Peyer's patch (tissue), 4 donors: Measurements from ENCODE around the gene UNC5B.

ENCODE experiments used
- POLR2A ChIP-seq, 2 donors: fragments of 450-650 bp; IDR thresholded peaks; one replicate each; pipeline ENCODE4 v1.5.1; 2017; ENCODE audit warnings: antibody characterized with exemption in 2 of 2, mild to moderate bottlenecking in 2 of 2, moderate library complexity in 2 of 2
- TF ChIP-seq, protein P1 (sequence below), 6 experiments: fragments of 450-650 bp in 4 of 6; fragments of 200-600 bp in 2 of 6; sonication (generic) in 1 of 6; IDR thresholded peaks; one replicate each; pipeline ENCODE4 v1.5.1; 2017 to 2019; ENCODE audit warnings: antibody characterized with exemption in 6 of 6, mild to moderate bottlenecking in 3 of 6, moderate library complexity in 1 of 6

DNA sequence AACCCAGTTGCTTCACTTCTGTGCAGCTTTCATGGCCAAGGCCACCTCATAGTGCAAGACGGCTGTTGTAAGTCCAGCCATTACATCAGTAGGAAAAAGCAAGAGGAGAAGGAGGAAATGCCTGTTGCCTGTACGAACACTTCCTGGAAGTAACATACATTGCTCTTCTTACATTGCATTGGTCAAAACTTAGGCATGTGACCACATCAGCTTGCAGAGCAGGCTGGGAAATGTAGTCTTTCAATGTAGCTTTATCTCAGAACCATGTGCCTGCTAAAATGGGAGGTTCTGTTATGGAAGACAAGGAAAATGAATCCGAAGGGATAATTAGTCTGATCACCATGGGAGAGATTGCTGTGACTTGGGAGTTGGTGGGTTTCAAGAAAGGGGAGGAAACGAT lies 111.0 kb downstream of the UNC5B start:
- TF ChIP-seq, protein P1, sequence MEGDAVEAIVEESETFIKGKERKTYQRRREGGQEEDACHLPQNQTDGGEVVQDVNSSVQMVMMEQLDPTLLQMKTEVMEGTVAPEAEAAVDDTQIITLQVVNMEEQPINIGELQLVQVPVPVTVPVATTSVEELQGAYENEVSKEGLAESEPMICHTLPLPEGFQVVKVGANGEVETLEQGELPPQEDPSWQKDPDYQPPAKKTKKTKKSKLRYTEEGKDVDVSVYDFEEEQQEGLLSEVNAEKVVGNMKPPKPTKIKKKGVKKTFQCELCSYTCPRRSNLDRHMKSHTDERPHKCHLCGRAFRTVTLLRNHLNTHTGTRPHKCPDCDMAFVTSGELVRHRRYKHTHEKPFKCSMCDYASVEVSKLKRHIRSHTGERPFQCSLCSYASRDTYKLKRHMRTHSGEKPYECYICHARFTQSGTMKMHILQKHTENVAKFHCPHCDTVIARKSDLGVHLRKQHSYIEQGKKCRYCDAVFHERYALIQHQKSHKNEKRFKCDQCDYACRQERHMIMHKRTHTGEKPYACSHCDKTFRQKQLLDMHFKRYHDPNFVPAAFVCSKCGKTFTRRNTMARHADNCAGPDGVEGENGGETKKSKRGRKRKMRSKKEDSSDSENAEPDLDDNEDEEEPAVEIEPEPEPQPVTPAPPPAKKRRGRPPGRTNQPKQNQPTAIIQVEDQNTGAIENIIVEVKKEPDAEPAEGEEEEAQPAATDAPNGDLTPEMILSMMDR (IDR thresholded peaks at IDR 0.05), result no peak
- no peak for TF ChIP-seq POLR2A (IDR thresholded peaks at IDR 0.05)
